GM12878 (cell line): ENCODE results near the gene MX1. TPM values are rescaled to one million over a fixed set of nuclear protein-coding genes. Genes with fewer than 3 reads are reported as not detected.

Experiments
- ATAC-seq: fragments of 200-7000 bp; cut with Tn5 transposase; 3 replicates; pipeline ENCODE4 v1.9.1; 2020; ENCODE audit warnings: mild to moderate bottlenecking, moderate library complexity
- BruUV-seq: library from RNA; stranded (reverse); fragments of 400-500 nt; replicated peaks from 2 replicates; lab custom pipeline; 2021; lab: Mats Ljungman, UMichigan
- CTCF ChIA-PET: fragments of 300-600 bp; sonication (Branson Sonifier 250); formaldehyde crosslinking; extraction: SDS; loops from one replicate; lab custom pipeline; 2021; ENCODE audit warnings: inconsistent platforms; lab: Yijun Ruan, JAX
- POLR2A ChIA-PET: fragments of 350-600 bp; formaldehyde crosslinking; extraction: SDS; loops from one replicate; lab custom pipeline; 2021; ENCODE audit warnings: inconsistent platforms; lab: Charles Lee
- RAD21 ChIA-PET: fragments of 300-600 bp; sonication (Branson Sonifier 250); formaldehyde crosslinking; loops from one replicate; lab custom pipeline; 2023; ENCODE audit warnings: antibody characterized with exemption; ENCODE audit not compliant: unreplicated experiment; lab: Charles Lee
- SMC1A ChIA-PET: fragments of 300-600 bp; sonication (Branson Sonifier 250); formaldehyde crosslinking; loops from one replicate; lab custom pipeline; 2023; ENCODE audit not compliant: unreplicated experiment, uncharacterized antibody; lab: Charles Lee
- DNase-seq: peaks from one replicate; pipeline ENCODE4 v3.0.0-alpha.2; 2011; ENCODE audit warnings: low read depth, low spot score
- FAIRE-seq: peaks from 3 replicates; lab custom pipeline; 2011; peaks lifted over from hg19 to GRCh38; lab: Jason Lieb, UNC
- H2AFZ ChIP-seq: 2 replicates; pipeline ENCODE4 v1.6.0; 2011; ENCODE audit warnings: low read depth, low read length, control low read depth; ENCODE audit not compliant: control insufficient read depth
- H3K27ac ChIP-seq: 2 replicates; pipeline ENCODE4 v1.5.1; 2011; ENCODE audit warnings: control low read depth; ENCODE audit not compliant: control insufficient read depth, insufficient read depth
- H3K27me3 ChIP-seq, 2 experiments: replicated peaks in 1 of 2; 2 replicates each; pipeline versions ENCODE4 v1.6.0 to v1.6.1; 2011; ENCODE audit warnings: low read length in 1 of 2; ENCODE audit not compliant: control insufficient read depth in 2 of 2, insufficient read depth in 2 of 2
- H3K36me3 ChIP-seq, 2 experiments: 2 replicates each; pipeline ENCODE4 v1.5.1; 2011; ENCODE audit warnings: low read length in 1 of 2; ENCODE audit not compliant: control insufficient read depth in 2 of 2, insufficient read depth in 2 of 2
- H3K4me1 ChIP-seq: 2 replicates; pipeline ENCODE4 v1.6.1; 2011; ENCODE audit warnings: mild to moderate bottlenecking, low read length, moderate library complexity, mixed read lengths; ENCODE audit not compliant: control insufficient read depth, insufficient read depth
- H3K4me2 ChIP-seq: 2 replicates; pipeline ENCODE4 v1.6.0; 2011; ENCODE audit warnings: control low read depth; ENCODE audit not compliant: control insufficient read depth, insufficient read depth
- H3K4me3 ChIP-seq: fragments of 200-600 bp; sonication (generic); 2 replicates; pipeline ENCODE4 v1.5.1; 2016
- H3K79me2 ChIP-seq: 2 replicates; pipeline ENCODE4 v1.6.0; 2011; ENCODE audit warnings: low read length; ENCODE audit not compliant: control insufficient read depth, insufficient read depth
- H3K9ac ChIP-seq: 2 replicates; pipeline ENCODE4 v1.8.0; 2011; ENCODE audit warnings: low read length, control low read depth, mixed read lengths; ENCODE audit not compliant: control insufficient read depth, insufficient read depth
- H3K9me3 ChIP-seq: replicated peaks from 3 replicates; pipeline ENCODE4 v1.5.1; 2011; ENCODE audit warnings: mild to moderate bottlenecking, low read length; ENCODE audit not compliant: control insufficient read depth, insufficient read depth
- H4K20me1 ChIP-seq: 2 replicates; pipeline ENCODE4 v1.6.0; 2011; ENCODE audit not compliant: control insufficient read depth, insufficient read depth
- CBX5 ChIP-seq: sonication (generic); IDR thresholded peaks from 2 replicates; pipeline ENCODE4 v1.6.1; 2016; ENCODE audit warnings: low read depth, moderate library complexity, mild to moderate bottlenecking, inconsistent platforms
- CHD1 ChIP-seq: IDR thresholded peaks from 2 replicates; pipeline ENCODE4 v1.6.1; 2012; ENCODE audit warnings: low read depth, low read length, improper control_type of control experiment
- CREB1 ChIP-seq: IDR thresholded peaks from 2 replicates; pipeline ENCODE4 v1.6.1; 2012; ENCODE audit warnings: low read depth, mild to moderate bottlenecking, inconsistent platforms
- MLLT1 ChIP-seq: fragments of 450-650 bp; IDR thresholded peaks from 2 replicates; pipeline ENCODE4 v1.6.1; 2016; ENCODE audit warnings: mild to moderate bottlenecking
- NRF1 ChIP-seq: conservative IDR thresholded peaks from 2 replicates; pipeline ENCODE4 v1.6.1; 2011; ENCODE audit warnings: mild to moderate bottlenecking, low read depth, low read length, improper control_type of control experiment
- POLR2AphosphoS5 ChIP-seq: IDR thresholded peaks from 2 replicates; pipeline ENCODE4 v1.6.1; 2011; ENCODE audit warnings: mild to moderate bottlenecking, low read length, inconsistent platforms
- SMARCA5 ChIP-seq: fragments of 450-650 bp; IDR thresholded peaks from 2 replicates; pipeline ENCODE4 v1.6.1; 2017; ENCODE audit warnings: mild to moderate bottlenecking
- SMC3 ChIP-seq: IDR thresholded peaks from 2 replicates; pipeline ENCODE4 v1.6.1; 2011; ENCODE audit warnings: low read length, improper control_type of control experiment, borderline replicate concordance
- STAT3 ChIP-seq: IDR thresholded peaks from 2 replicates; pipeline ENCODE4 v1.6.1; 2011; ENCODE audit warnings: low read depth, low read length, improper control_type of control experiment
- ZNF217 ChIP-seq: fragments of 450-650 bp; IDR thresholded peaks from 2 replicates; pipeline ENCODE4 v1.6.1; 2017; ENCODE audit warnings: antibody characterized with exemption, mild to moderate bottlenecking
- ZNF622 ChIP-seq: fragments of 450-650 bp; IDR thresholded peaks from 2 replicates; pipeline ENCODE4 v1.6.1; 2017; ENCODE audit warnings: mild to moderate bottlenecking, inconsistent platforms
- WGBS: methylation state at CpG from one replicate; pipeline ENCODE4 v1.1.6; 2016; ENCODE audit warnings: low lambda C conversion rate; ENCODE audit not compliant: insufficient replicate concordance, insufficient coverage; ENCODE audit errors: missing lambda C conversion rate; 5-methylcytosine and 5-hydroxymethylcytosine counted together
- in situ Hi-C: fragments of 300-500 bp; cut with MboI; formaldehyde crosslinking; loops from 9 replicates; pipeline ENCODE4 v1.14.3; 2018; ENCODE audit warnings: mixed read lengths
- intact Hi-C: fragments of 100-400 bp; cut with micrococcal nuclease; formaldehyde crosslinking; loops from one replicate; pipeline ENCODE4 v1.14.2; 2022; ENCODE audit not compliant: unreplicated experiment
- polyA plus RNA-seq, 11 experiments: library from polyadenylated mRNA; depleted of rRNA in 4 of 11; unstranded in 6 of 11; stranded (reverse) in 5 of 11; fragments of >200 nt; fragmentation: Nextera tagmentation in 4 of 11; fragmentation: Illumina TruSeq in 1 of 11; extraction: Ambion mirVana in 4 of 11; extraction: Trizol in 1 of 11; gene quantifications; 1 replicate in 1 of 11; 2 replicates in 10 of 11; pipeline versions ENCODE4 v1.2.1 to v1.2.3, GENCODE V29; 2011 to 2016; ENCODE audit warnings: inconsistent platforms in 2 of 11, missing spikeins in 2 of 11, low read depth in 1 of 11
- total RNA-seq, 4 experiments: library from RNA; depleted of rRNA in 3 of 4; stranded (reverse); fragments of >200 nt in 3 of 4; fragmentation: Illumina TruSeq in 1 of 4; extraction: Trizol in 1 of 4; gene quantifications; 2 replicates each; pipeline versions ENCODE4 v1.2.1 to v1.2.3, GENCODE V29; 2013 to 2021

Gene MX1
- total and polyA plus RNA-seq, 10 of the 15 experiments (the other 5 are each of a cell fraction or from before 2014, with no cell fraction given), result 75.9 to 385 (median 302) TPM

- SMC1A ChIA-PET, result no interaction called here
- DNase-seq (no peak), ATAC-seq (no peak), FAIRE-seq (no peak)
- no peaks in the 10 kb centered on the region for H3K4me1 ChIP-seq
- CTCF ChIA-PET, result no interaction called here
- no peak overlapping the region for H3K4me3 ChIP-seq
- no peak overlapping the region for H3K9ac ChIP-seq
- WGBS, result 98% methylated on average over 10 of the region's 10 CpGs
- H3K27ac ChIP-seq, result no peak overlapping the region
- in situ Hi-C loops (no loop called here), intact Hi-C loops (no loop called here)
- no TSS peak for BruUV-seq
- peaks cover 23 to 32% of the 10 kb centered on the region in 2 experiments; a peak in 3 of 4 replicates for H3K36me3 ChIP-seq
- RAD21 ChIA-PET, result interaction anchor here (0.7 kb wide), 1 partner anchor 25 kb away, joined by 3 read pairs; no protein-coding TSS in a partner anchor
- POLR2A ChIA-PET, result interaction anchor here (0.7 kb wide), 1 partner anchor 19 kb away, joined by 3 read pairs; no protein-coding TSS in a partner anchor
- no peak overlapping the region for H2AFZ ChIP-seq
- H3K9me3 ChIP-seq, result no peaks in the 10 kb centered on the region
- no peaks in the 10 kb centered on the region for H3K27me3 ChIP-seq
- H3K79me2 ChIP-seq, result no peaks in the 10 kb centered on the region
- no peak for TF ChIP-seq ZNF622
- TF ChIP-seq CBX5, result no peak
- no peak for TF ChIP-seq CHD1
- TF ChIP-seq SMARCA5, result no peak
- TF ChIP-seq POLR2AphosphoS5, result no peak
- TF ChIP-seq MLLT1, result no peak
- TF ChIP-seq ZNF217, result no peak
- TF ChIP-seq NRF1, result no peak
- TF ChIP-seq STAT3, result no peak
- TF ChIP-seq CREB1, result no peak
- TF ChIP-seq SMC3, result no peak
- no peak overlapping the region for H3K4me2 ChIP-seq
- no peaks in the 10 kb centered on the region for H4K20me1 ChIP-seq
Measured at GRCh38 chr21:41403966-41404365, 22.1 kb upstream of the MX1 start.
